HS-27A (cell line): Measurements from ENCODE around the gene BEST3.
A peak's percentile ranks its signal among the peaks of the same experiment; 100 is the strongest.

Experiments used
- DNase-seq: peaks from one replicate; pipeline ENCODE4 v3.0.0-alpha.2; 2012; ENCODE audit warnings: low read depth, missing footprints

The BEST3 gene

DNA sequence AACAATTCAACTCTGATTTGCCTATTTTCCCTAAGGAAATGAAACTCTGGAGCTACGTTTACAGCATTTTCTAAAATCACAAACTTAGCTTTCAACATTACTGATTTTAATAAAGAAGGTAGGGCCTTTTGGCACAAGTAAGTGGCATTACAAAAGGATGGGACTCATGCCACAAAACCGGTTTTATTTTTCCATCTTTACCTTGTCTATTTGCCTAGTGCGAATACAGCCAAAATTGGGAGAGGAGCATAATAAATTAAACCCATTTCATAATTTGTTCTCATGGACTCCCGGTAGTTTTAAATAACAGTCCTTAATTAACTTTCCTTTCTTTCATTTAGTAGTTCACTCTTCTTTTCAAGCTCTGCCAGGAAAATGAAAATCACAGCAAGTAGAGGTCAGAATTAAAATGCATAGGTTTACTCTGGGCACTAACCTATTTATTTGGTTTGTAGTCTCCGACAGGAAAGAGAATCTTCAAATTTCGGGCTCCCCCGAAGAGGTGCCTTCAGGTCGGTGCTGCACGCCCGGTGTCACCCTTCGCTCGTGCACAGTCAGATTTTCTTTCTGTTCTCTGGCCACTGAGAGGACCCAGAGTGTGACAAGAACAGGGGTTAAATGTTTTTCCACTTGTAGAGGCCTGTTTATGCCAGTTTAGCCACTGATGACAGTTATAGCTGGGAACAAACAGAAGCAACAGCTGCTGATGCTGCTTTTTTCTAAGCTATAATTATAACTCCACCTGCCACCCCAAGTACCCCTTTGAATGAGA, at the start of gene BEST3:
TSS of gene BEST3 (minus strand) at position 535 of the 772 bp plus-strand sequence. CDS start 1,505 bp downstream, outside the sequence.
- no peak for DNase-seq

DNA sequence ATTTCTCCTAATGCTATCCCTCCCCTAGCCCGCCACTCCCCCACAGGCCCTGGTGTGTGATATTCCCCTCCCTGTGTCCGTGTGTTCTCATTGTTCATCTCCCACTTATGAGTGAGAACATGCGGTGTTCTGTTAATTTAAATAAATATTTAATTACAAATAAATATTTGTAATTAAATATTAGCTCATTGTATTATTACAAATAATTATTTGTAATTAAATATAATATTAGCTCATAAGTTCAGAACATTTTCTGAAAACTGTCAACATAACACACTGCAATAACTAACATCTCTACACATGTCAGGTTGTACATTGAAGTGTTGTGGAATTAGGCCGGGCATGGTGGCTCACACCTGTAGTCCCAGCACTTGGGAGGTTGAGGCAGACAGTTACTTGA, 45.0 kb upstream of the BEST3 start:
- DNase-seq: no peak

- peak; percentile 4 for DNase-seq
These were observed 40.4 kb upstream of the BEST3 start for GRCh38 chr12:69739287-69740191.

DNA sequence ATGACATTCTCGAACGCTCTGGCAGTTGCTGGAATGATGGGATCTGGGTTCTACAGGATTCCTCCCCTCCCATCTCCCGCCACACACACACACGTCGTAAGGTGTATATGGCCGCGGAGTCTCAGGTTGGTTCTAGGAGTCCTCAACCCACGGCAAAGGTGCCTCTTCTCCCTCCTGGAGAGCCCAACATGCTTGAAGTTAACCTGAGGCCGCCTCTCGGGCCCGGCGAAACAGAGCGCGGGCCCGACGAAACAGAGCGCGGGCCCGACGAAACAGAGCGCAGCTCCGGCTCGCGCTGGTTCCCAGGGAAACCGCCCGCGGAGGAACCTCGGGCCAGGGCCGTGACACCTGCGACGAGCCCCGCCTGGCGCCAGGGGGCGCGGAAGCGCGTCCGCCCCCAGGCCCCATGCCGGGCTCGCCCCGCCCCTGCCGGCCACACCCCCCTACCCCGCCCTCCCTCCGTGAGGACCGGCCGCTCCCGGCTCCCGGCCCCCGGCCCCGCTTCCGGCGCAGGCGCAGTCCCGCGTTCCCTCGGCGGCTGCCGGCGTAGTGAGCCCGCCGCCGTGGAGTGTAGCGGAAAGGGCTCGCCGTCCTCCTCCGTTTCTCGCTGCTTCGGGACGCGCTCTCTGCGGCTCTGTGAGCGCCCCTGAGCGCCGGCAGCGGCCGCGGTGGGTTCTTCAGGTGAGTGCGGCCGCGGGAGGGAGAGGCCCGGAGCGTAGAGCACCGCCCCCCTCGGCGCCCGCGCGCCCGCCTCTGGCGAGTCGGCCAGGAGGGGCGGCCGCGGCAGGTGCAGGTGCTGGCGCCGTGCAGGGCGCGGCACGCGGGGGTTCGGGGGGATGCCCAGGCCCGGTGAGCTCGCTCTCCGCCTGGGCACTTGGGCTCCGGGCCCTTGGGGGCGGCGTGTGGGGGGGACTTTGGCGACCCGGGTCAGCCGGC, 39.5 kb upstream of the BEST3 start, which contains the start of gene RAB3IP:
TSS of gene RAB3IP (plus strand) at position 510 of the 936 bp plus-strand sequence. CDS start 16,549 bp downstream, outside the sequence.
- DNase-seq: peak; percentile 36

- DNase-seq: no peak
These were observed 34.5 kb upstream of the BEST3 start for GRCh38 chr12:69733638-69734037.

- DNase-seq: peak; percentile 7
These were observed 33.0 kb upstream of the BEST3 start for GRCh38 chr12:69732088-69732487.

DNA sequence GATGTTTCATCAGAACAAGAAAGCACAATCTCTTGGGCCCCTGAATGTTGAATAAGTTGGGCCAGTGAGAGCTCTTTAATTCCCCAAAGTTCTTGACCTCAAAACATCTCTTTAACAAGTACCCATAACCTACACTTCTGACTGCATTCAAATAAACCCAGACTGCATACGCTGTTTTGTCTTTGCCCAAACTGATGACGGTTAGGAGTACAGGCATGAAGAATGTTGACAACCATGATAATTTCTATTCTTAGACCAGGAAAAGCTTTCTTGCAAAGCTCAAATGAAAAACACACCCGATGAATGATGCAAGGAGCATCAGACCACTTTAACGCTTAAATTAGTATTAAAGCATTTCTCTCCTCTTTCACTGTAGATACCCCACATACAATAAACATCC, 27.8 kb upstream of the BEST3 start:
- DNase-seq: no peak

- no peak for DNase-seq
These were observed 21.6 kb upstream of the BEST3 start for GRCh38 chr12:69720750-69721149.

DNA sequence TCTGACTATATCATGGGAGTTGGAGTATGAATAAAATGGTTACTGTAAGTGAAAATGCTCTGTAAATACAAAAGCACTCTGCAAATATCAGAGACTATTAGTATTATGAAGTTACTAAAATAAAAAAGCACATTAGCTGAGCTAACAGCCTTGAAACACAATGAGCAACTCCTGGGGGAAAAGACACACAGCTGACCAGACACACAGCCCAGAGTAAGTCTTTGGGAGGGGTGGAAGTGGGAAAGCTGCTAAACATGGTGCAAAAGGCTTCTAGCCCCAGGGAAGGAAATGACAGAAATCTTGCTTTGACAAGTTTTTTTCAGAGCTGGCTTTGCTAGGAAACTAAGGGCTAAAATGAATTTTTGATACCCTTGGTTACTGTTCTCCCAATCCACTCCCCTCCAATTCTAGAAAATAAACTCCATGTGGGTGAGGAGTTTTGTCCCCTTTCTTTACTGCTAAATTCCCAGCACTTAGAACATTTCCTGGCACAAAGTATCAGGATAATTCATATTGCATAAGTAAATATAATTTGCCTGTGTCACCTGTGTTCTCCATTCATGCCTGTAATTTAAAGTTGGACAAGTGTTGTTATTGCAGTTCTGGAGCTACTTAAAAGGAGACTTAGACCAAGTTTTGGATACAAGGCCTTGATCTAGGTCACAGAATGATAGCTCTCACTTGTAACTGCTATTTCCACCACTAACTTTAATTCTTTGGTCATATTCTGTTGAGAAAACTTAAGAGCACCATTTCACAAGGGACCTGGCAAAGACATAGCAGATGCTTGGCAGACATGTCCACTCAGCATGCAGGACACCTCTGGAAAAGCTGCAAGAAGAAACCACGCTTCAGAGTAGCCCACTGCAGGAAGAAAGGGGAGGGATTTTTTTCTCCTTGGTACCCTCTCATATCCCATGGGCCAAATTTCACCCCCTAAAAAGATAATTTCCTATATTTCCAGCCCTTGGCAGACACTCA, 20.5 kb upstream of the BEST3 start:
- no peak for DNase-seq

DNA sequence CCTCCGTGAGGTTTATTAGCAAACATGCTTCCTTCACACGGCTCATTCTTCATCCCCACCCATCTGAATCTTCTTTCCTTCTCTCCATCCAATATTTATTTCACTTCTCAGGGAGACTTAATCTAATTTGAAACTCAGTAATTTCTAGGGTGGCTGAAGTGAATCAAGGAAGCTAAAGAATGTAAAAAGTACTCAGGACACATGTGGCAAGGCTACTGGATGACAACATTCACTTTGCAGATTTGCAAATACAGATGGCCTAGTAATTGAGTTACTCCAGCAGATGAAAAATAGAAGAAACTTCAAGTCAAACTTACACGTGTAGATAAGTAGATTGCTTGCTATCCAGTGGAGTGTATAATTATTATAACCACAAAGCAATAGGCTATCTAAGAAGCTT, 15.4 kb upstream of the BEST3 start:
- no peak for DNase-seq

- no peak for DNase-seq
These were observed 13.7 kb upstream of the BEST3 start for GRCh38 chr12:69712826-69713225.

GRCh38 chr12:69708649-69709048, 9.5 kb upstream of the BEST3 start:
- DNase-seq: no peak

- no peak for DNase-seq
These were observed 5.3 kb upstream of the BEST3 start for GRCh38 chr12:69704357-69704756.

- DNase-seq: no peak
These were observed 4.1 kb upstream of the BEST3 start for GRCh38 chr12:69703146-69703642.

- DNase-seq: no peak
These were observed 2.7 kb upstream of the BEST3 start for GRCh38 chr12:69701826-69702225.

DNA sequence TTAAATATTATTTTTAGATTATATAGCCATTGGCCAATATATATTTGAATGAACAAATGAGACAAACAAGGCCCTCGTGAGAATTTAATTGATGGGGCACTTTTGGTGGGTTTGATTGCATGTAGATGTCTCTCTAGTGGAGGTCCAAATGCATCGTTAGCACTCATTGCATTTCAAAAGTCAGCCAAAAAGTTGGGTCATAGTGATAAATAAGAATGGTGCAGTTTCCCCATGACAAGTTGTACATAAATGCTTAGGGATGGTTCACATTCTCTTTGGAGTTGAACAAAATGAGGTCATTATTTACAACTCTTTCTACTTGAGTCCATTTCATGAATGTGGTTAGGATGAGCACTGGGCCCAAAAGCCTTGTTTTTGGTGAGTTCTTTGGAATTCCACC, 1.0 kb downstream of the BEST3 start:
- DNase-seq: no peak

DNA sequence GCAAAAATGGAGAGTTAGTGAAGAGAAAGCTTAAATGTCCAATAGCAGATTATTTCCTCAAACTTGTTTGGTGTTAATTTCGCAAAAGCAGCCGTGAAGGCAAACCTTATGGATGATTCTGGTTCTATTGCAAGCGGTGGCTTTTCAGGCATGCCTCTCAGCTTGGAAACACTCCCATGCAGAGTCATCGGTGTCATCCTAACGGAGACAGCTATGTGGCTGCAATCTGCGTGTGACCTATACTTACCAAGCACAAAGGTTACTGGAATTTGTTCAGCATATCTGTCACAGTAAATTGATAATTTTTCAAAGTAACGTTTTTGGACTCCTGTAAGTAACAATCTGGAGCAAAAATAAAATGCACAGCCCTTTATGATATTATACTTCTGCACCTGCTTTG, 5.0 kb downstream of the BEST3 start:
- DNase-seq: no peak

GRCh38 chr12:69689638-69690037, 9.5 kb downstream of the BEST3 start:
- peak; percentile 5 for DNase-seq

- DNase-seq: peak; percentile 88
These were observed 10.4 kb downstream of the BEST3 start for GRCh38 chr12:69688471-69689427.
